HG03064 (cell line): ENCODE measurements around the gene CTU2.
"Not testable (repeated sequence)": the region's sequence is repeated elsewhere in the genome, so short reads cannot be mapped to it uniquely, and the experiment has no call there.

Experiments
- ATAC-seq: cut with Tn5 transposase; IDR thresholded peaks from one replicate; pipeline ENCODE4 v1.9.1; 2021; ENCODE audit warnings: low read depth; ENCODE audit not compliant: unreplicated experiment

Gene CTU2

DNA sequence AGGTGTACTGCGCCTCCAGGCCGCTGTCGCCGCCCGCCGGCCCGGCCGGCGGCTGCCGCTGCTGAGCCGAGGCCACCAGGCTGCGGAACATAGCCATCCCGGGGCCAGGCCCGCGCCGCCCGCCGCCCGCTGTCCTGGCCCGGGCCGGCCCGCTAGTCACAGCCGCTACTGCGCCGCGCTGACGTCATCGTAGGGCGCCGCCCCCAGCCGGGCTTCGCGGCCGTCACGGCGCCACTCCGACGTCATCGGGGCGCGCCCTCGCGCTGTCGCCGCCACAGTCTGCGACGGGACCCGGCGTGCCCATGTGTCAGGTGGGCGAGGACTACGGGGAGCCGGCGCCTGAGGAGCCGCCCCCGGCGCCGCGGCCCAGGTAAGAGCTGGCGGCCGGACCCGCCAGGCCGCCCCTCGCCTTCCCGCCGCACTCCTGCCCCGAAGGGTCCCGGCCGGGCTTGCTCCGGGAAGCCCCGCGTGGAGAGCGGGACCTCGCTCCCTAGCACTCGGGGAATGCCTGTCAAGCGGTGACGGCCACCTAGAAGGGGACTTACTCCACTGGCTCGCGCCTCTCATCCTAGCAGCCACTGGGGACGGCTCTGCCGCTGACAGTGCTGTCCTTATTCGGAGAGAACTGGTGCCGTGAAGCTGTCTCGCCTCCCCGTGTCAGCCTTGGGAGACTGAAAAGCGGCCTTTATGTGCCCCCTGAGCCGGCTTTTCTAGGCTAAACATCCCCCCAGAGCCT lies at the start of gene CTU2, which contains the start of gene RNF166:
TSS of gene CTU2 (plus strand) at position 275 of the 736 bp plus-strand sequence. CDS start at position 303, 28 bp downstream.
TSS of gene RNF166 (minus strand) at position 180 of the 736 bp plus-strand sequence. CDS start at position 97, 83 bp downstream.
- ATAC-seq: peak; percentile 50

DNA sequence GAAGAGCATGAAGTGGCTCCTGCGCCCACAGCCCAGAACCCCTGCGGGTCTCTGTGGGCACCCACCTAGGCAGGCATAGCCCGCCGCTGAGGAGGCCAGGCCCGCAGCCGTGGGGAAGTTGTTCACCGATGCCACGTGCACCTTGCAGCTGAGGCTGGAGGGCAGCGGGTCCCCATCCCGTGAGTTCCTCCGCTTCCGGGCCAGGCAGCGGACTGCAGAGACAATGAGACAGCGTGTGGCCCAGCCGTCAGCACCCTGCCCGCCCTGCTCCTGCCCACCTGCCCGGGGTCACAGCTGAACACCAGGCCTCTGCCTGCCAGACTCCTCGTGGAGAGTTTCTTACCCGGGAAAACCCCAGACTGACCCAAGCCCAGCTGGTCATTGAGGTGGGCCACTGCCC lies 48.9 kb upstream of the CTU2 start:
- no peak for ATAC-seq

DNA sequence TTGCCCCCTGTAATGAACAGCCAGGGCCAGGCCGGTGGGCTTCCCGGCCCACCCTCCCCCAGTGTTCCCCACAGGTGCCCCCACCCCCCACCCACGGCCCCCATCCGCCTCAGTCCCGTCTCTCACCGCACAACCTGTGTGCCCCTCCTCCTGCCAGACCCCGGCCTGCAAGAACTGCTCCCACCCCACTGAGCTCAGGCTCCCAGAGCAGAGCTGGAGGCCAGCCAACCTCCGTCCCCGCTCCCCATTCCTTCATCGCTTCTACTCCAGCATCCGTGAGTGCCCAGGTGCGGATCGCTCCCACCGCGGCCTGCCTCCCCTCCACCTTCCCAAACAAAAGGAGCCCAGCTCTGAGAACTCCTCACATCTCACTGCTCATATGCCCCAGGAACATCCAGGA lies 47.6 kb upstream of the CTU2 start:
- ATAC-seq: no peak

DNA sequence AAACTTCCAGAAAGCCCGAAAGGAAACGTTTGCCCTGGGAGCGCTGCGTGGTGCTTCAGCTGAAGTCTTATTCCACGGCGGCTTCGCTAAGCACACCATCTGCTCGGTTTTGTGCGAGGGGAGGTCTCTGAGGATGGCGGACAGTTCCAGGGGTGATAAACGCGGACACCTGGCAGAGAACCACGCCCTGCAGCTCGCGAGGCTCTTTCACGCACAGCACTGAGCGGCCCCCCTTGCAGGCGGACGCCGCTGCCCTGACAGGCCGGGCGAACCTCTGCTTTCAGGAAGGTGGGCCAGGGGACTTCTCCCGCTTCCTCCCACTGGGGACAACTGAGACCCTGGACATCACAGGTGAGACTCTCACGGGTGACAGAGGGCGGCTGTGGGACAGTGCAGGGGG lies 47.1 kb upstream of the CTU2 start:
- ATAC-seq: no peak

DNA sequence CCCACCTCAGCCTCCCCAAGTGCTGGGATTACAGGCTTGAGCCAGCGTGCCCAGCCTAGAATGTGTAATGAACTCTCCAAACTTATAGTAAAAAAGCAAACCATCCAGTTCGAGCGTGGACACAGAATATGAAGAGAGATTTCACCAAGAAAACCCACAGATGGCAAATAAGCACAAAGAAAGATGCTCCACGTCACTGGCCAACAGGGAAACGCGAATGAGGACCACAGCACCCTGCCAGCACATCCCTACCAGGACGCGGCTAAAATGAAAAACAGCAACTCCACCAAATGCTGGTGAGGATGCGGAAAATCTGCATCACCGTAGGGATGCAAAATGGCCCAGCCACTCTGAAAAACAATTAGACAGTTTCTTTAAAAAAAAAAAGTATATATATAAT lies 44.8 kb upstream of the CTU2 start:
- no peak for ATAC-seq

DNA sequence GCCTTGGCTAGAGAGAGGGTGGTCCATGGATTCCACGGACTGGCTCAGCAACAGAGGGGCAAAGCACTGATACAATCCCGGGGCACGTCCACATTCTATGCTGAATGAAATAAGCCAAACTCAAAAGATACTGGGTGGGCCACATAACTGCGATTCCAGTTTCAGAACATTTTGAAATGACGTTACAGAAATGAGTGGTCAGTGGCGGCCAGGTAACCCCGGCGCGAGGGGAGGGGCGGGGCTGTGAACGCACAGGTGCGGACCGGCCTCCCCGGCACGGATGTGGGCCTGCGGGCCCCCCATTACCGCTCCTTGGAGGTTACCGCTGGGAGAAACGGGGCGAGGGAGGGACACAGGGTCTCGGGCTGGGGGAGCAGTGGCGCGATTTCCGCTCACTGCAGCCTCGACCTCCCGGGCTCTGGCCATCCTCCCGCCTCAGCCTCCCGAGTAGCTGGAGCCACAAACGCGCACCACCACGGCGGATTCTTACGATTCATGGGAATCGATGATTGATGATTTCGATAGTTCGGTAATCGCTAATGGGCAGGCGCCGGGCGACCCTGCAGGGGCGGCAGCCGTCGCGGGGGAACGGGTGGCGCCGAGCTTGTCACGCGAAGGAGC lies 44.0 kb upstream of the CTU2 start:
- ATAC-seq: peak; percentile 6

DNA sequence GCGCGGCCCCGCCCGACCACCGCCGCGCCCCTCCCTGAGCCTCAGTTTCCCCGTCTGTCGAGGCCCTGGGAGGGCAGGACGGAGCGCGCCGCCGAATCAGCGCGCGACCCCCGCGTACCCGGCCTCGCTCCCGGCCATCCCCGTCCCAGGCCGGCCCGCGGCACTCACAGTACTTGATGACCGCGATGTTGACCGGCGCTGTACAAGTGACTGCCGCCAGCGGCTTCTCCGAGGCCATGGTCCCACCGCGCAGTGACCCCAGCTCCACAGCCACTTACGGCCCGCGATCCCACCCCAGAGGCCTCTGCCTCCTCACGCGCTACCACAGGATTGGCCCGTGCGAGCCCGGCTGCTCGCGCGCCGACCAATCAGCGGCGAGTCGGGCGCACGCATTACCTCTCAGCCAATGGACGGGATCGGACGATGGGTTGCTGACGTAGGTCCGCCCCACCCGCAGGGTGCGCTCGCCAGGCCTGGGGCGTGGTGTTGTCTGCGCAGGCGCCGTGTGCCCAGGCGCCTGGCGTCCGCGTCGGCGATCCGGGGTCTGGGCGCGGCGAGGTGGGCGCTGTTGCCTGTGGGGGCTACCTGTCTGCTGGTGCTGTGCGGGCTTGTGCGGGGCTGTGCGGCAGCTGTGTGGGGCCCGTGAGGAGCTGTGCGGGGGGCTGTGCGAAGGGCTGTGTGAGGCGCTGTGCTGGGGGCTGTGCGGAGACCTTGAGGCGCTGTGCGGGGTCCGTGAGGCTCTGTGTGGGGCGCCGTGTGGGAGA lies 43.3 kb upstream of the CTU2 start, which contains the start of gene MVD:
TSS of gene MVD (minus strand) at position 249 of the 764 bp plus-strand sequence. CDS start at position 238, 11 bp downstream.
- ATAC-seq: peak; percentile 80

DNA sequence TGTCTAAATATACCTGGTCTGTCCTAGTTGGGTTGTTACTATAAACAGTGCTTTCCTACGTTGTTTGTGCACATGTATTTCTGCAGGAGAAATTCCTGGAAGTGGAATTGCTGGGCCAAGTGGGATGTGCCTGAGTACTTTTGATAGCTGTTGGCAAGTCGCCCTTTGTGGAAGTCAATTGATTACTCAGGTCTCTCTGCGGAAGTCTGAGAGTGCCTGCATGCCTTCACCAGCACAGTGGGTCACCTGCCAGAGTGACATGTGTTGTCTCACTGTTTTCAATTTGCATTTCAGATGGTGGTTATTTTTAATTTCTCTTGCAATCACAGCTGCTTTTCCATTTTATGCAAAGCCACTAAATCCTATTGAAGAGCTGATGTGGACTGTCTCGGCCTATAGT lies 41.2 kb upstream of the CTU2 start:
- ATAC-seq: no peak

DNA sequence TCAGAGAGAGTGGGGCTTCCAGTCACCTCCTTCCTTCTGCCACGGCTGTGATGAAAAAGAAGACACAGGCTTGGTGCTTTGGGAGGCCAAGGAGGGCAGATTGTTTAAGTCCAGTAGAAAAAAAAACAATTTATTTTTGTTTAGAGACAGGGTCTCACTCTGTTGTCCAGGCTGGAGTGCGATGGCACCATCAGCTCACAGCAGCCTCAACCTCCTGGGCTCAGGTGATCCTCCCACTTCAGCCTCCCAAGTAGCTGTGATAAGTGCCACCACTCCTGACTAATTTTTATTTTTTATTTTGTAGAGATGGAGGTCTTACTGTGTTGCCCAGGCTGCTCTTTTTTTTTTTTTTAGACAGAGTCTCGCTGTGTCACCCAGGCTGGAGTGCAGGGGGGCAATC lies 40.7 kb upstream of the CTU2 start:
- no peak for ATAC-seq

DNA sequence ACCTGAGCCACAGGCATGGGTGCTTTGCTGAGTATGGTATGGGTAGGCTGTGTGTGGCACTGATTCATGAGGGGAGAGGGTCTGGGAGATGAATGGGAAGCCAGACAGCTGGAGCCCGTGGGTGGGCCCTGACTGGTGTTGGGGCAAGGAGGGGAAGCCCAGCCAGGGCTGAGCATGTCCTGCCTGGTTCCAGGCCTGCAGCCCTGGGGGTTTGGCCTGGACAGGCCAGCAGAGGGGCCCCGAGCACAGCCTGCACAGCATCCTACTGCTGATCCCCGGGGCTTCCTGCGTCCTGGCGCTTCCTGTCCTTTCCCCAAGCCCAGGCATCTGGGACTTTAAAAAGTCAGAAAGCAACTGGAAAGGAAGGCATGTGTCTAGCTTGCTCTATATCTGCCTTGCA lies 38.8 kb upstream of the CTU2 start:
- ATAC-seq: no peak

DNA sequence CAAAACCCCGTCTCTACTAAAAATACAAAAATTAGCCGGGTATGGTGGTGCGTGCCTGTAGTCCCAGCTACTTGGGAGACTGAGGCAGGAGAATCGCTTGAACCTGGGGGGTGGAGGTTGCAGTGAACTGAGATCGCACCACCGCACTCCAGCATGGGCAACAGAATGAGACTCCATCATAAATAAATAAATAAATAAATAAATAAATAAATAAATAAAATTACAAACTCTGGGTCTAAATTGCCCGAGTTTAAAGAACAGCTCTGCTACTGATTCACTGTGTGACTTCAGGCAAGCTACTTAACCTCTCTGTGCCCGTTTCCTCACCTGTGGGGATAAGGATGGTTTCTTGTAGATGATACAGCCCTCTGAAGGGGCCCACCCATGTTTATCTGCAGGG lies 36.8 kb upstream of the CTU2 start:
- not testable (repeated sequence) for ATAC-seq

DNA sequence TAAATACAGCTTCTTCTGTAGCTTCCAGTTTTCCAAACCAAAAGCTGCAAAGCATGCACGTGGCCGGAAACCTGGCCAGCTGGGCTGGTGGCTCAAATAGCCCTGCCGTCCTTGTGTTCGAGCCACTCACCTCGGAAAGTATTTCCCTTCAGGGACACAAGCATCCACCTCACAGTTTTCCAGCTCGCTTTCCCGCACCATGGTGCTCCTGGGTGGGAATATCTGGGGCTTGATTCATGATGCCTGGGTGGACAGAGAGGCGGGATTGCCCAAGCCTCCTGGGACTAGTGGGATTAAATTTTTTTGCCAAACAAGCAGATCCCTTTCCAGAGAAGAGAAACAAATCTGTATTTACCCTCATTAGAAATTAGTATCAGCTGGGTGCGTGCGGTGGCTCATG lies 36.3 kb upstream of the CTU2 start:
- ATAC-seq: no peak

DNA sequence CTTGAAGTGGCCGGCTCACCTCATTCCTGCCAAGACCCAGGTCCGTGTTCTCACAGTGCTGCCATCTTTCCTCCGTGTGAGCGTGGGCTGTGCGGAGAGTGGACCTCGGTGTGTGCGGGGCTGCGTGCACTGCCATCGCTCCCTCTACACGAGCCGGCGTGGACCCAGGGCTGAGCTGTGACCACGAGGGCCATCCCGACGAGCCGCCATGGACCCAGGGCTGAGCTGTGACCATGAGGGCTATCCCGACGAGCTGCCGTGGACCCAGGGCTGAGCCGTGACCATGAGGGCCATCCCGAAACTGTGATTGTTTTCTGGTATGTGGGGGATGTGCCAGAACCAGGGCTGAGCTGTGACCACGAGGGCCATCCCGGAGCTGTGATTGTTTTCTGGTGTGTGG lies 34.5 kb upstream of the CTU2 start:
- no peak for ATAC-seq

DNA sequence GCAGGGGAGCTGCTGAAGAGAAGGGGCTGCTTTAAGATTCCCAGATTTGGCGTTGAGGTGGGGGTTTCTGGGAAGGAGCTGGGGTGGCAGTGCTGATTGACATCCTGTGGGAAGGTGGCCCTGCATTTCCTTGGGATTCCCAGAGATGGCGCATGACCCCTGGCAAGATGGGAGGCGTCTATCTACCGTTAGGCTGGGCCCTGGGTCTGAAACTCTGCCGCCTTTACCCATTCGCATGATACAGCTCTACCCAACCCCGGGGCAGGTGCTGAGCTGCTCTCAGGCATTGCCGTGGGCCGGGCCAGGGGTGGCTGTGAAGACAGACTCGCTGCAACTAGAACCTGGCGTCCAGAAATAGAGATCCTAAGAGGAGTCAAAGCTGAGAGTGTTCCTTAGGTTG lies 33.5 kb upstream of the CTU2 start:
- no peak for ATAC-seq

DNA sequence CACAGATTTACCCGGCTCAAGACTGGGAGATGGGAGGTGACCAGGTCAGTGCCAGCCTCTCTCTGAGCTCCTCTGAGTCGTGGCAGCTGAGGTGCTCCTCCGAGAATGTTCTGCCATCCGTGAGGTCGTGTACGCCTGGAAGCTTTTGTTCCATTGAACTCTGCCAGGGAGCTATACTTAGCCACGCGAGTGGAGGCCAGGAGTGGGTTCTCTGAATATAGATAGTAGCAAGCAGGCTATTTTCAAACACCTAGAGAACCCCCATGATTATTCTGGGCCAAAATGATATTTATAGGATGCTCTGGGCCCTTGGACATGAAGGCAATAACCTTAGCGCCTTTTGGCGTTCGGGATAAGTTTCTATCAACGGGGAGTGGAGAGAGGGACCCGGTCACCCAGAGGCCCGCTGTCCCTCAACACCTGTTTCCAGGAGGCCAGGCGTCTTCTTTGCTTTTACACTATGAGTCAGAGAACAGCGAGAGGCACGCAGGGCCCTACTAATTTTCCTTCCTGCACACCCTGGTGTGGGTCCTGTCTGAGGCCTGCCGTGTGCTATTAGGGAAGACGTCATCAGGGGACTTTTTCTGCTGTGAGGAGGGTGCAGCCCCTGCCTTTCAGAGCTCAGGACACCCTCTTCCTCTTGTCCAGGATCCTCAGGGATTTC lies 32.5 kb upstream of the CTU2 start:
- no peak for ATAC-seq

DNA sequence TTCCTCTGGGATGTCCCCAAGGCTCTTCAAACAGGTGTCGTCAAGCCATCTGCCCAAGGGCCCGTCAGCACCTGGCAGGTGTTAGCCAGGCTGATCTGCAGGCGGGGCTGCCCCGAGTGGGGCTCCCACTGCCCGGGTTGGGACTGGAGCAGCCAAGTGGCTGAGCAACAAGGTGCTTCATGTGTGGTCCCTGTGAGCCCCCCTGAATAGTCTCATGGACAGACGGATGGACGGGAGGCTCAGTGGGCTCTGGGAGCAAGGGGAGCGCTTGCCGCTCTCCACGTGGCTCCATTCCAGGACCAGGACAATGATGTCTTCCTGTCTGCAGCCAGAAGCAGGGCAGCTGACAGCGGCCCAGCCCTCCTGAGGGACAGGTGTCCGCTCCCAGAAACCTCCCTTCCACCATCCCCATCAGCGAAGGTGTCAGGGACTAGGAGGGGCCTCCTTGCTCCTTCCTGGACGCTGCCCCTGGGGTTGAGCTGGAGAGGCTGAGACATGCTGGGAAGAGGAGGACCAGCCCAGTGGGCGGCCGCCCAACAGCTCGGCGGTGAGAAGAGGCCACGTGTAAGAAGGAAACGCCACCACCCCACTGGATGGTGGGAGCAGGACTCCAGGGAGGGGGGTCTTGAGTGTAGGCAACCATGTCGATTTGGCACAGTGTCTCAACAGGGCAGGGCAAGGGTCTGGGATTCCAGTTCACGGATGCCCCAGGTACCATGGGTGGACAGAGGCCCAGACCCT lies 29.6 kb upstream of the CTU2 start:
- ATAC-seq: no peak

DNA sequence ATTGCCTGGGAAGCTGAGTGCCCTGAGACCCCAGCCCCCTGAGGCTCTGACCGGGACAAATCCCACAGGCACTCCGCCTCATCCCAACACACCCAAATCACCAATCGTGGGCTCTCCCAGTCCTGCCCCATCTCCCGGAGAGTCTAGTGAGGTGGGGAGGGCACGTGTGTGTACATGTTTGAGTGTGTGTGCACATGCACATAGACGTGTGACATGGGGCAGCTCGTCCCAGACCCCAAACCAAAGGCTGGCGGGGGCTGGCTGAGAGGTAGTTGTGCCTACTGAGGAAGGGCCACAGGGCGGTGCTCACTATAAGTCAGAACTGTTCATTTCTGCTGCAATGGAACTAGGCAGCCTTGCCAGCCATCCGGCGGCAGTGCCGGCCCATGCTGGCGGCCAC lies 28.6 kb upstream of the CTU2 start:
- no peak for ATAC-seq

DNA sequence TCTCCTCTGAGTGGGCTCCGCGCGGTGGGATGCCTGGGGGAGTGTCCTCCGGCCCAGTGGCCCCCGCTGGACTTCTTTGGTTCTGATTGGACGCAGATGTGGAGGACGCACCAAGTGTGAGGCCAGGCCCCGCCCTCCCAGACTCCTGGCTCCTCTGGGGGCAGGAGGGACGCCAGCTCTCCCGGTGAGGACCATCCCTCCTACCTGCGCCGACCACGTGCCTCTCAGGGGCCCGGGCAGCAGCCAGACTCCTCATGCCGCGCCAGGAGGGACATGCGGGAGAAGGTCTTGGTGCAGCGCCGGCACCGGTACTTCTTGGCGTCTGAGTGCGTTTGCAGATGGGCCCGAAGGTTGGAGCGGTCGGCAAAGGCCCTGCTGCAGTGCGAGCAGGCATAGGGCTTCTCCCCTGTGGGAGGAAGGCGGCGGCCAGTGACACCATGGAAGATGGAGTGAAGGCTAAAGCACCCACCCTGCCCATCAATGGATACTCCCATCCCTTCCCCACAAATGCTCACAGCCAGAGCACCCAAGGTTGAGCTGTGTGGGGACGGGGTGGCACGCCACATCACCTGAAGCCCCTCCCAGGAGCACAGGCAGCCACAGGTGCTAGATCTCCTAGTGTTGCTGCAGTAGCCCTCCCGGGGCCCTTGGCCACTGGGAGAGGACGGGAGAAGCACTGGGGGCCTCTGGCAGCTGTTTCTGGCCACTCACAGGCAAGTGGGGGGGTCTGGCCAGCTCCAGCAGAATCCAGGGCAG lies 27.9 kb upstream of the CTU2 start:
- no peak for ATAC-seq

DNA sequence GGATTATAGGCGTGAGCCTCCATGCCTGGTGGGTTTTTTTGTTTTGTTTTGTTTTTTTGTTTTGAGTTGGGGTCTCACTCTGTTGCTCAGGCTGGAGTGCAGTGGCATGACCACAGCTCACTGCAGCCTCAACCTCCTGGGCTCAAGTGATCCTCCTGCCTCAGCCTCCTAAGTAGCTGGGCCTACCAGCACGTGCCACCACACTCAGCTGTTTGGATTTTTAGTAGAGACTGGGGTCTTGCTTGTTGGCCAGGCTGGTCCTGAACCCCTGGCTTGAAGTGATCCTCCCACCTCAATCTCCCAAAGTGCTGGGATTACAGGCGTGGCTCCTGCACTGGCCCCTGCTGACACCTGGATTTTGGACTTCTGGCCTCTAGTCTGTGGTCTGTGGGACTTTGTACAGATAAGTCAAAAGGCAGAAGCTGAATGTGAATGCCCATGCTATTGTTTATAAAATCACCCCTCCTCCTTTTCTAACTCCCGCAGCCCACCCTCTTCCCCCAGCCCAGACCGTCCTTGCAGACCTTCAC lies 25.7 kb upstream of the CTU2 start:
- ATAC-seq: no peak
